ENCODE data around the gene TOX3.

Gene TOX3

DNA sequence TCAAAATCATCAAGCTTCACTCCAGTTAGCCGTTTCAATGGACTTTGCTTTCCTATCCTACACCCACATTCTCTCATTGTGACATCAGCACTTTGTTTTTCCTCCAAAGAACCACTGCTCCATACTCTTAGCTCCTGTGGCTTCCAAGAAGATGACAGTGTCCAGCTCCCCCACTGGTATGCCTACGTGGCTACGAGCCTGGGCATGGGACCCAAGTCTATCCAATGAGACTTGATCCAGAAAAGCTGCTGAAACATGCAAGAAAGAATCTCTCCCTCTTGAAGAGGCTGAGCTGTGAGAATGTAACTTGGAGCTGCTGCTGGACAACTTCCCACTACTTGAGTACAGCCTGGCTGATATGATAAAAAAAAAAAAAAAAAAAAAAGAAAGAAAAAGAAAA is 9.4 kb downstream of the TOX3 start:
- no peak for DNase-seq (ENCODE audit: low spot score)

DNA sequence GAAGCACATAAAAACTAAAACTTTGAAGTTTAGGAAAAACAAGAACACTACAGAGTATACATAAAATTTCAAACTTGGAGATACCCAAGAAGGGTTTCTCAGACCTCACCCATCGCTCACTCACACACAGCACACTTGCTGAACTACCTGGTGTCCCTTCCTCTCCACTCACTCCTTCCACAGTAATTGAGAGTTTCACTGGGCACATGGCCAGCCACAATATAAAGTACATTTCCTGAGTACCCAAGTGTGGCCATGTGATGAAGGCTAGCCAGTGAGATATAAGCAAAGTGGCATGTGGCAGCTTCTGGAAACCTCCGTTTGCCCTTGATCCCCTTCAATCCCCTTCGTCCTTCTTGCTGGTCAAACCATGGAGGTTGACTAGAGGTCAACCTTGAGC is 11.9 kb downstream of the TOX3 start:
- DNase-seq (ENCODE audit: low spot score) = no peak

DNA sequence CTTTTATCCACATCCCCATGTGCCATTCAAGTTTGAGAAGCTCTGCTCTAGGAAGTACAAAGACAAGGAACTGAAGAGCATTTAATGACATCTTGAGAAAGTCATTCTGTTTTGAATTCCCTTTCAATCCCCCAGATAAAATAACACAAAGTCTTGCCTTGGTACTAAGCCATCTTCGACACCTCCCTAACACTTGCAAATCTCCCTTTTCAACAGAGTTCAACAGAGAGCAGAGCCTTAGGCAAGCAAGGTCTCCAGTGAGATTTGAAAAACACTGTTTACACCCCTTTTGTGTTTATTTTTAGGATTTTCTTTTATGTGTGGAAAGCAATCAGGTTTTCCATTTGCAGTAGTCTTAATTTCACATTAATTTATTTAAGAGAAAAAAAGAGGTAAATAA is 13.6 kb downstream of the TOX3 start:
- no peak for DNase-seq (ENCODE audit: low spot score)

DNA sequence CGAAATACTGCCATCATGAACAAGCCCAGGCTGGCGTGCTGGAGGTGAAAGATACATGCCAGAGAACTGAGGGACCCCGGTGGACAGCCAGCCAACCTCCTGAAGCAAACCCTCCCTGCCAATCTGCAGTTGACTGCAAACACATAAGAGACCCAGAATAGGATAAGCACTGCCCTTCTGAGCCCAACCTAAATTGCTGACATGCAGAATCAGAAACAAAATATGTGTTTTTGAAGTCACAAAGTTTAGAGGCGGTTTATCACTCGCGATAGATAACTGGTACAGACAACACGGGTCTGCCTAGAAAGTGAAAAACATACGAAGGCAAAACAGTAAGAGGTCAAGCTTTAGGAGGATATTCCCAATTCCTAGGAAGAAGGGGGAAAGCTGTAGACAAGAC is 14.6 kb downstream of the TOX3 start:
- DNase-seq (ENCODE audit: low spot score) = no peak

DNA sequence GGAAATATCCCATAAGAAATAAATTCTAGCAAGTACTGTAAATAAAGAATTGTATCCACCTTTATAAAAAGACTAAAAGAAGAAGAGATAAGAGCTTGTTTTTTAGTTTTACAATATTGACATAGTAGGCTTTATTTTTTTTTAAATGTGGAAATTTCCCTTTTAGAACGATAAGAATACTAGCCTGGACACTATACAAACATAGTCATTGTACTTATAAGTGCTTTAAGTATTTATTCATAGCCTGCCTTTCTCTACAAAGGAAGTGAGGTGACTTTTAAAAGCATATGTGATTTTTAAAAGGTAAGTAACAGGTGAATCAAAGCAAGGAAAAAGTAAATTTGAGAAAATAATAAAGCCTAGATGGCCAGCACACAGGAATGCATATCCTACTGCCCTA is 17.7 kb downstream of the TOX3 start:
- DNase-seq (ENCODE audit: low spot score) = no peak

DNA sequence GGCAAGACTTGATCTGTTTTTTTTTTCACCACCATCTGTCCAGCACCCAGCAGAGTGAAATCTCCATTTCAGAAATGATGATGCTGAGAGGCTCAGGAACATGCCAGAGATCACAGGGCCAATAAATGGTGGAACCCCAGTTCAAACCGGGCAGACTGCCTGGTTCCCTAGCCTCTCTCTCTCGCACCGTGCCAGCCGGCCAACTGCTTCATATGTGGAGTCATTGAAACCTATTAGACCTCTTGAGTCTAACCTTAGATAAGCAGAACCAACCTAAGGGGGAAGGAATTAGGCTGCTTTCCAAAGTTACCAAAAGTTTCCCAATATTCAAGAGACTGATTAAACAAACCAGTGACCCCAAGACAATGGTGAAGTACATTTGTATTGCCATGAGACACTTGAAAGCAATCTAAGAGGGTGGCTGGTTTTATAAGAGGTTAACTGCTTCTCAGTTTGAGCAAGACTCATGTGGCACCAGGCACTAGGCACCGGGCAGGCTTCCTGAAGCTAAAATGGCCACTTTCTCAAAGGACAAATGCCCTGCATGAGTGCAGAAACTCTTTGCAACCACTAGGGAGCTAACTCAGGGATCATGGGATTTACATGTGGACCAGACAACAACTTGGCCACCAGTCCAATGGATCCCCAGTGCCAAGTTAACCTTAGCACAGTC is 18.4 kb downstream of the TOX3 start:
- DNase-seq (ENCODE audit: low spot score) = no peak

DNA sequence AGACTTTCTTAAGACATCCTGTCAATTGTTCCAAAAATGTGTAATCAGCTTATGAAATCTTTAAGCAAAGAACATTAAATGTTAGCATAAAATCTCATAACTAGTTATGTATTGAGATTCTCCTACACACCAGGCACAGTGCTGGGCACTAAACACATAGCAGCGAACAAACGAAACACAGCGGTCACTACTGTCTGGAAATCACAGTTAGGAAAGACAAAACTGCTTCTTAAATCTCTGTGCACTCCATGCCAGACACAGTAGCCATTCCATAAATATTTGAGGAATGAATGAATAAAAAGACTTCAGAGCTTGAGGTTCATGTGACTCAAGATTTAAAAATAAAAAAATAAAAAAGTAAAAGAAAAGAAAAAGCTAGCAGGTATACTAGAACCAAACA is 20.1 kb downstream of the TOX3 start:
- DNase-seq (ENCODE audit: low spot score) = no peak

DNA sequence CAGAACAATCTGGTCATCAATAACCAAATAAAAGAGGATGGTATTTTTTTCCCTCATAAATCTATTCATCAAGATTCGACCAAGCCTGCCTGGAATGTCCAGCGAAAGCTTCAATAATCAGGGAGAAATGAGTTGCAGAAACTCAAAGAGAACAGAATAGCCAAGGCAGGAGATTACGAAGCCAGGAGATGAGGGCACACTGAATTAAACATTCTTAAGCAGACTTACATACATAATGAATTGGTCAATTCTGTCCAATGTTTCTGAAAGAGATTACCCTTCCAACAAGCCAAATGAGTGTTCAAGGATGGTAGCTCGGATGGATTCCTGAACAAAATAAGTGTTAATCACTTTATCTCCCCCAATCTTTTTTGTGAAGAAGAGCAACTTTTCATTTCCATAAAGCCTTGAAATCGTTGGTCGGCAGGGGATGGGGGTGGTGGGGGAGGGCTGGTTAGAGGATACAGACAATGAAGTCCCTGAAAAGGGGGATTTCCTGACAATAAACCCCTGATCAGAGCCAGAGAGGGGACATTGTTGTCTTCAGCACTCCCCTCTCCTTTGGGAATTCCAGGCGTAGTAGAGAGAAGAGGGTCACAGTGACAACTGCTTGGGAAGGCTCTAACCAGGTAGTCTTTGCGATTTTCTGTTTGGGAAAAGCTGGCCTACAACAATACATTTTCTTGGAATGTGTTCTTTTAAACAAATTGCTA is 20.7 kb downstream of the TOX3 start:
- no peak for DNase-seq (ENCODE audit: low spot score)

DNA sequence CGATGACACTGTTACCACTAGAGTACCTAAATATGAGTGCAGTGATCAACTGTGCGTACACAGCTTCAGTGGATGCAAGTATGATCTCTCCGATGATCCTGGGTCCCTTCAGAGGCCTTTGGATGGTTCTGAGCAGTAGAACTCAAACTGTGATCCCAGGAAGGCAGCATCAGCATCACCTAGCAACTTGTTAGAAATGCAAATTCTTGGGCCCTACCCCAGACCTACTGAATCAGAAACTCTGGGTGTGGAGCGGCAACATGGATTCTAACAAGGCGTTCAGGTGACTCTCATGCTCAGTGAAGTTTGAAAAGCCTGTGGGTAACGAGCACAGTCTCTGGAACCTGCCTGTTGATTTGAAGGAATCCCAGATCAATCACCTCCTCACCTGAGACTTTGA is 25.4 kb downstream of the TOX3 start:
- no peak for DNase-seq (ENCODE audit: low spot score)

DNA sequence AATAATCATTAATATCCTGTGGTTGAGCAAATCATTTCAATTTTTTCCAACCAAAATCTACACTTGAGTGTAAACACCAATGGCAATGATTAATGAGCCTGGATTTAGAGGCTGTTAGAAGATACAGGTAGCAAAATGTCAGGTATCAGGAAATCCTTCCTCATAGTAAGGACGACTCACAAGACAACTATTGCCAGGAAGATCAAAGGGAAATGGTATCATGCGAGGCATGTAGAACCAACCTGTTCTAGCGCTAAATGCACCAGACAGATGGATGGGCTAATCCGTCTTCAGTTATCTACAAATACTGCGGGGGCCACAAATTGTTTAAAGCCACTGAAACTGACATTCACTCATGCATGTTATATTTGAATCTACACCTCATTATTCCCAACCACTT is 28.1 kb downstream of the TOX3 start:
- no peak for DNase-seq (ENCODE audit: low spot score)

DNA sequence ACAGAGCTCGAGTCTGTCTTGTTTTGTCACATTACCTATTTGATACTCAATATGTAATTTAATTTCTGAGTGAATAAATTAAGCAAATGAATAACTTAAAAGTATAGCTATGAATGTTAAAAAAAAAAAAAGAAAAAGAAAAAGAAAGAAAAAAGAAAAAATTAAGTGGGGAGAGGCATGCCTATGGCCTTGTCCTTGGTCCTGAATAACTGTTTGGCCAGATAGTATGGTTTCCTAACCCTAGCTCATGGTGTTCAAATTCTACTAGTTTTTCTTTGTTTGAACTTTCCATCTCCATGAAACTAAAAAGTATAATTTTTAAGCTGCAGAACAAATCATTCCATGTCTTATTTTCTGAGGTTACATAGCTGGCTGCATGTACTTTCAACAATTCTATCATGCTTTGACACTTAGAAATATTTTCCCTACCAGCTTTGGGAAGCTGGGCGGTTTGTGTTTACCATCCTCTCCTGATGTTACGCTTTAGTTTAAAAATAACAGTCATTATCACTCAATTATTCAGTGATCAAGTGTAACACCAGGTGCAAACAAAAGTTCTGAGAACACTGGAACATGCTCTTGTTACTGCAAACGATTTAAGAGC is 31.8 kb downstream of the TOX3 start:
- DNase-seq (ENCODE audit: low spot score) = no peak

DNA sequence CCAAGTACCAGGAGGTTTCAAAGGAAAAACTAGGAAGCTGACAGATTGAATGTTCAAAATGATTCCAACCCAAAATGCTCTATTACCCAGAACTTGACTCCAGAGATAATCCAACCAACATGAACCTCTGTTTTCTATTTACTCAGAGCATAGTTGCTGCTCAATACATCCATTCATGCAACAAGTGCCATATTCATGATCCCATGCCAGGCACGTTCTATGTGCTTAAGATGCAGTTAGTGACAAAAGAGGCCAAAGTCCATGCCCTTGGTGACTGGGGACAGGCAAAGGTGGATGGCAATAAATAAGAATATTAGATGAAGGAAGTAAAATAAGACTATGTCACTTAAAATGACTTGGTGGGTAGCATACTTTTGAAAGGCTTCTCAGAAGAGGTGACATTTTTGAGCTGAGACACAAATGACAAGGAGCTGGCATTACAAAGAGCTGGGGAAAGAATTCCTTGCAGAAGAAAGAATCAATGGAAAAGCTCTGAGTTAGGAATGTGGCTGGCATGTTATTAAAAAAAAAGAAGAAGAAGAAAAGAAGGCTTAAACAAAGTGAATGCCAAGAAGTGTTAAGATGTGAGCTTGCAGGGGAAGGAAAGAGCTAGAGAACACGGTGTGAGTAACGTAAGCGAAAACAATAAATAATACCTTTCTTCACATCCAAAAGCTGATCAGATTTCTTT is 34.5 kb downstream of the TOX3 start:
- no peak for DNase-seq (ENCODE audit: low spot score)

DNA sequence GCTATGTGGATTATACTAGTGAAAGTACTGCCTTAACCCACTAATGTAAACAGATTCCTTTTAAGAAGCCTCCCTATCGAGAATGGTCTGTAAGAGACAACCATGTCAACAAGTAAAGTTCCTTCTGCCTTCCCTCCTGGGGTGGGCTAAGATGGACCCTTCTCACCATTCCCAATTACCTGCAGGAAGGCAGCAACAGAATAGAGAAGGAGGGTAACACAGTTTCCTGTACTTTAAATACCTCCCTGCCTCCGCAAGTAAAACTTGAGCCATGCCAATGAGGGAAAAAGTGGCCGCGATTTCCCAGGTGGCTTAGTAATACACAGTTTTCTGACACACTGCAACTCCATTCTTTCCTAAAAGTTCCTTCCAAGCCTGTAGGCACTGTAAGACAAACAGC is 45.2 kb downstream of the TOX3 start:
- no peak for DNase-seq (ENCODE audit: low spot score)

DNA sequence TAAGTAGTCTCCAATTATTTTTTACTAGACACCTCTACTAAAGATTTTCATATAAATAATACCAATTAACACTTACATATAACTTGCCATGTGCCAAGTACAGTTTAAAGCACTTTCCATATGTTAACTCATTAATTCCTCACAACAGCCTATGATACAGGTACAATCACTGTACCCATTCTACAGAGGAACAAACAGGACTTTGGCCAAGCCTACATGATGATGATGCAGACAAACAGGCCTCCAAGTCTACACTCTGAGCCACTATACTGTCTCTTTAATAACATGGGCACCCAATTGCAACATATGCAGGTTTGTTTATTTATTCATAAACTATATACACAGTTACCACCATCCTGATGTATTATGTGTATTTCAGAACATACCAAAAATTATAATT is 46.0 kb downstream of the TOX3 start:
- no peak for DNase-seq (ENCODE audit: low spot score)

DNA sequence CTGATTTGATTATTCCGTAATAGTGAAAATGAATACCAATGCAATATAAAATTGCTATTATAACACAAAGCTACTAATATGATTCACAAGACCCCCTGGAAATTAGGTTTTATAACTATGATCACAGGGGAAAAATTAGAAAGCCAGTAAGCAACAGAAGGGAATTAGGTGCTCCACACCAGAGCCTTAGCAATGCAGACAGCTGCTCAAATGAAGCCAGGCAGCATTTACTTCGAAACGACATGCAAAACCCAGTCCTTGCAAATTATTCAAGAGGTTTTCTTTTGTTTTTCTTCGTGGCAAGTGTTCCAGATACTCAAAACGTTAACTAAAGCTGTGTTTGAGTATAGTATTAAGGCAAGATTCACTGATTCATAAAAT is 47.9 kb downstream of the TOX3 start:
- no peak for DNase-seq (ENCODE audit: low spot score)

DNA sequence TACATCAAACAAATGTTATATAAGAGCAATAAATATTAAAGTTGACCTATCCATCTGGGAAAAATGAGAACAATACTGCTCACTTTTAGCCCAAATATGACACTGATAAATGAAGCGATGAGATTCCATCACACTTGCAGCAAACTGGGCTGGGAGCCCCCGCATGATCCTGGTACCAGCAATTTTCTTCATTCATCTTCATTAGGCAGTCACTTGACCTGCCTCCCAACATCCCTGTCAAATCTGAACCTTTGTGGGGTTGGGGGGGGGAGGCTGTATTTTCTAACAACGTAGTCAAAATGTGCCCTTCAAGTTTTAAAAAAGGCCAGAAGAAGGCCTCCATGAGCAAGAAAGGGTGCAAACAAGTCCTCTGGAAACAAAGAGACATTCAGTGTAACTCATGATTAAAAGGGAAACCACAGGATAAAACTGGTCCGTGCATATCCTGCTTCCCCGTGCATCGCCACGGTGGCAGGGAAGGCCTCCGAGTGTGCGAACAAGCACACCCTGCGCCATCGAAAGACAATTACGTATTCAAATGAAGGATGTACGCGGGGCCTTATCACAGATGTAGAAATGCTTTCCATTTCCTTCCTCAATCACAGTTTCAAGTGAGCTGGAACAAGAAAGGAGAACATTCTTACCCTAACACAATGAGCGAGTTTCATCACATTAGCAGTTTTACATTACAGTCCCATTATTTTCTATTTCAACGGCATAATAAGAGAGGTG is 48.4 kb downstream of the TOX3 start:
- DNase-seq (ENCODE audit: low spot score) = no peak

DNA sequence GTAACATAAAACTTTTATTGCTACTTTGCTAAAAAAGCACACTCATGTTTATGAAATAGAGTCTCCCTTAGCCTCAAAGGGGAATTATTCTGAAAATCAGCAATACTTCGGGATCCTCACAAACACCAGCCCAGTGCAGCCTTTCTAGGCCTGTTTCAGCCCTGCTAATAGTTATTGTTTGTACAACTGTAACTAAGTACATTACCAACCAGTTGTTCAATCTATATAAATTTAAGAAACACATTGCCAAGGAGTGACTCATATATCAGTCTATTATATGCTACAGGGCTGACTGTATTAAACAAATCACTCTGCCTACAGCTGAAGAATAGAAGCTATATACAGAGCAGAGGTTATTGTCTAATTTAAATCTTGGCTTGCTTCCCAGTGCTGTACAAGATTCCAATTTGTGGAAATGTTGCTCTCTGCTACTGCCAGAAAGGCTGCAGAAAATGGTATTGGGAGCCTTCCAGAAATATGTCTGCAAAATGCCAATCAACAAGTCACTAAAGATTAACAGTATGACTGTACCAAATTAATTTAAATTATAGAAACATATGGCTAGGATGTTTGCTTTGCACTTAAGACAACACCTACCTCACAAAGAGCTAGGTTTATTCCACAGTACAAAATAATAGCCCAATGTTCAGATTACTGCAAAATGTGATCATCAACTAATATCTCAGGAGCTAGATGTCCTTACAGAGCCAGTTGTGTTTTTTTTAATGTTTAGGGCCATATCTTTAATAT is 49.7 kb downstream of the TOX3 start:
- DNase-seq (ENCODE audit: low spot score) = no peak

DNA sequence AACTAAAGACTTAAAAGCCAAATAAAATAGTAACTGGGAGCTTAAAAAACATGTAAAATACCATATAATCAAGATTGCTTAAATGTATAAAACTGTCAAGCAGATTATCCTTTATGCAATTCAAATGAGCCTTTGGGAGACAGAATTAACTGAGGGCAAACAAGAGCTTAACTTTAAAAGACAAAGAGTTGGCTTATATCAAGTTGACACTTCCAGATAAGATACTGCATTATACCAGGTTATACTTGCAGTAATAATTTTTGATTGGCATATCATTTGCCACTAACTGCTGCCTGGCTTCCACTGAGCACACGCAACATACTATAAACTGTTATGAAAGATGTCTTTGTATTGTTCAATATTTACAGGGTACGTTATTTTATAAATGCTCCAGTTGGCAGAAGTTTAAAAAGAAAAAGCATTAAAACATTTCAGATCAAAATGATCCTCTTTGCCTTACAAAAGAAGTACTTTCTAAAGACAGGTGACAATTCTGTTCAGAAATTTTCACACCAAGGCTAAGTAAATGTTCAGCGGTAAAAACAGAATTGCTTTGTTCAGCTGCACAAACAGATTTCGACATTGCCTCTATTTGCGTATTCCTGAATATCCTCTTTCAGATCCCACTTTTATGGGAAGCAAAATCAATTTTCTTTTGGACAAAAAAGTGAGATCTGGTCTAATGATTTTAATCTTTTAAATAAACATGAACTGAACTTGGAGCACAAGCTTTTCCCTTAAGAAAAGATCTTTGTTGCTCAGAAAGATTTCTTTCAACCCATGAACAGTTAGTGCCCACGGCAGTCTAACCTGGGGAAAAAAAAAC is 50.7 kb downstream of the TOX3 start:
- no peak for DNase-seq (ENCODE audit: low spot score)

DNA sequence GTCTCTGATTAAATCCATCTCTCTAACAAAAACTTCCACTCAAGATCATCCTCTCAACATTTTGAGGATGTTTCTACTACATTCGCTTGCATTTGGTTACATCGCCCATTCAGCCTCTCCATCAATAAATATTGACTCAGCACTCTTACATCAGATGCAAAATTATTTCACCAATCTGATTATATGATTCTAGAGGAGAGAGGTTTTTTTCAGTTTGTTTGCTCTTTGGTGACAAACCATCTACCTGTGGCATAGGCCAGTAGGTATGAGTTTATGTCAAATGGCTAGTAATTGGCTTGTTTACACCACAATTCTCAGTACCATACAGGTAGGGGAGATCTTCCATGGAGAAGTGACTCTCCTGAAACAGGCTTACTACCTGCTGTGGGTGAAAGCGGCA is 52.3 kb downstream of the TOX3 start:
- no peak for DNase-seq (ENCODE audit: low spot score)

DNA sequence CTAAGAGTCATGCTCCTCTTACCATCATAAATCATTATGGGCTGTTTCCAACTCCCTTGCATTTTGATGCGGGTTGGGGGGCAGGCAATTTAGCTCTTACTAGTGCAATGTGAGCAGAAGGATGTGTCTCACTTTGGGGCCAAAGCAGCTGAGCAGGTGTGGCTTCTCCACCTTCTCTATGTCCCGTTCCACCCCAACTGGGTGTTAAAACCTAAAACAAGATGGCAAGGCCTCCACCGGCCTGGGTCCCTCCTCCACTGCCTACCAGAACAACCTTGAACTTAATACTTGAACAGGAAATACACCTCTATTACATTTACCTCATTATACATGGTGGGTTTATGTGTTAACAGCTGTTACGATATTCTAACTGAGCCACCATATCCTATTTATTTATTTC is 52.8 kb downstream of the TOX3 start:
- no peak for DNase-seq (ENCODE audit: low spot score)
